Gastroesophageal sphincter (tissue), 3 donors: Measurements from ENCODE around the gene ABRACL.

ENCODE experiments used
- EP300 ChIP-seq: sonication (generic); formaldehyde crosslinking; IDR thresholded peaks from one replicate; pipeline ENCODE4 v1.6.1; 2017; ENCODE audit warnings: antibody characterized with exemption, mild to moderate bottlenecking
- POLR2A ChIP-seq, 2 donors: fragments of 450-650 bp; IDR thresholded peaks; one replicate each; pipeline ENCODE4 v1.6.1; 2017; ENCODE audit warnings: antibody characterized with exemption in 2 of 2, mild to moderate bottlenecking in 2 of 2, moderate library complexity in 1 of 2
- POLR2AphosphoS5 ChIP-seq: sonication (generic); formaldehyde crosslinking; IDR thresholded peaks from one replicate; pipeline ENCODE4 v1.6.1; 2017; ENCODE audit warnings: antibody characterized with exemption
- TF ChIP-seq, protein P1 (sequence below), 4 experiments: fragments of 200-600 bp in 2 of 4; fragments of 450-650 bp in 2 of 4; sonication (generic) in 1 of 4; IDR thresholded peaks; one replicate each; pipeline ENCODE4 v1.5.1; 2017 to 2019; ENCODE audit warnings: antibody characterized with exemption in 4 of 4, mild to moderate bottlenecking in 2 of 4, moderate library complexity in 2 of 4

- TF ChIP-seq EP300 (no peak), POLR2A (IDR thresholded peaks at IDR 0.05) (no peak), POLR2AphosphoS5 (no peak)
- TF ChIP-seq, protein P1, sequence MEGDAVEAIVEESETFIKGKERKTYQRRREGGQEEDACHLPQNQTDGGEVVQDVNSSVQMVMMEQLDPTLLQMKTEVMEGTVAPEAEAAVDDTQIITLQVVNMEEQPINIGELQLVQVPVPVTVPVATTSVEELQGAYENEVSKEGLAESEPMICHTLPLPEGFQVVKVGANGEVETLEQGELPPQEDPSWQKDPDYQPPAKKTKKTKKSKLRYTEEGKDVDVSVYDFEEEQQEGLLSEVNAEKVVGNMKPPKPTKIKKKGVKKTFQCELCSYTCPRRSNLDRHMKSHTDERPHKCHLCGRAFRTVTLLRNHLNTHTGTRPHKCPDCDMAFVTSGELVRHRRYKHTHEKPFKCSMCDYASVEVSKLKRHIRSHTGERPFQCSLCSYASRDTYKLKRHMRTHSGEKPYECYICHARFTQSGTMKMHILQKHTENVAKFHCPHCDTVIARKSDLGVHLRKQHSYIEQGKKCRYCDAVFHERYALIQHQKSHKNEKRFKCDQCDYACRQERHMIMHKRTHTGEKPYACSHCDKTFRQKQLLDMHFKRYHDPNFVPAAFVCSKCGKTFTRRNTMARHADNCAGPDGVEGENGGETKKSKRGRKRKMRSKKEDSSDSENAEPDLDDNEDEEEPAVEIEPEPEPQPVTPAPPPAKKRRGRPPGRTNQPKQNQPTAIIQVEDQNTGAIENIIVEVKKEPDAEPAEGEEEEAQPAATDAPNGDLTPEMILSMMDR (IDR thresholded peaks at IDR 0.05): no peak
These were observed 36.6 kb downstream of the ABRACL start for GRCh38 chr6:139064981-139065665.
